ENCODE data around the gene DNAJC5G.

DNA sequence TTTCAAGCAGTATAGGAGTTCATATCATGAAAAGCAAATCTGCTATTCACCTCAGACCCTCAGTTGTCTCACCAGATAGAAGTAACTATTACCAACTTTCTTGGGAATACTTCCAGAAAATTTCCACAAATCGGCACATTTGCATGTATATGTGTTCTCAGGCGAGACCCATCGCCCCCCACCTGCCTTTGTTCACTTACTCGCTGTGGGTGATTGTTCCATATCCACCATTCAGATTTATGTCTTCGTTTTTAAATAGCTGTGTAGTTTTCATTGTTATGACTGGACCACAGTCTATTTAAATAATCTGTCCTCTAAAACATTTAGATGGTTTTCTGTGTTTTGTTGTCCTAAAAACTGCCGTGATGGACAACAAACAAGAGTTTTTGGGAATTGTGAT, 10.2 kb downstream of the DNAJC5G start:
- TF ChIP-seq, protein P1, sequence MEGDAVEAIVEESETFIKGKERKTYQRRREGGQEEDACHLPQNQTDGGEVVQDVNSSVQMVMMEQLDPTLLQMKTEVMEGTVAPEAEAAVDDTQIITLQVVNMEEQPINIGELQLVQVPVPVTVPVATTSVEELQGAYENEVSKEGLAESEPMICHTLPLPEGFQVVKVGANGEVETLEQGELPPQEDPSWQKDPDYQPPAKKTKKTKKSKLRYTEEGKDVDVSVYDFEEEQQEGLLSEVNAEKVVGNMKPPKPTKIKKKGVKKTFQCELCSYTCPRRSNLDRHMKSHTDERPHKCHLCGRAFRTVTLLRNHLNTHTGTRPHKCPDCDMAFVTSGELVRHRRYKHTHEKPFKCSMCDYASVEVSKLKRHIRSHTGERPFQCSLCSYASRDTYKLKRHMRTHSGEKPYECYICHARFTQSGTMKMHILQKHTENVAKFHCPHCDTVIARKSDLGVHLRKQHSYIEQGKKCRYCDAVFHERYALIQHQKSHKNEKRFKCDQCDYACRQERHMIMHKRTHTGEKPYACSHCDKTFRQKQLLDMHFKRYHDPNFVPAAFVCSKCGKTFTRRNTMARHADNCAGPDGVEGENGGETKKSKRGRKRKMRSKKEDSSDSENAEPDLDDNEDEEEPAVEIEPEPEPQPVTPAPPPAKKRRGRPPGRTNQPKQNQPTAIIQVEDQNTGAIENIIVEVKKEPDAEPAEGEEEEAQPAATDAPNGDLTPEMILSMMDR (IDR thresholded peaks at IDR 0.05 in 2 of 3, conservative IDR thresholded peaks at IDR 0.05 in 1 of 3; ENCODE audit: insufficient read depth in 2 of 3, low read depth in 1 of 3, low read length in 3 of 3), result no peak
- TF ChIP-seq JUND (IDR thresholded peaks at IDR 0.05; ENCODE audit: borderline replicate concordance, low read depth, low read length) (no peak), JUND (tag; IDR thresholded peaks at IDR 0.05; ENCODE audit: borderline replicate concordance, low read depth, low read length) (no peak), EGR1 (conservative IDR thresholded peaks at IDR 0.05) (no peak)

Data from K562 (cell line).